Measurements from ENCODE around the gene METTL25.
A peak's percentile ranks its signal among the peaks of the same experiment; 100 is the strongest.

- TF ChIP-seq CTCF (IDR thresholded peaks at IDR 0.05) (peak; percentile 87 to 98 (median 93)), EP300 (IDR thresholded peaks at IDR 0.05) (no peak), POLR2AphosphoS5 (IDR thresholded peaks at IDR 0.05) (peak; percentile 92)
Measured at GRCh38 chr12:82358200-82359114, at the start of gene METTL25, which contains the start of gene CCDC59.
